Caco-2 (cell line): ENCODE data around the gene PLPP4. TPM values are rescaled to one million over a fixed set of nuclear protein-coding genes. Genes with fewer than 3 reads are reported as not detected.

Experiments
- Bru-seq: library from RNA; stranded (reverse); fragments of 400-500 nt; gene quantifications from one replicate; lab custom pipeline; 2021; lab: Mats Ljungman, UMichigan
- BruChase-seq, 2 experiments: library from RNA; stranded (reverse); fragments of 400-500 nt; gene quantifications; one replicate each; lab custom pipeline; 2021; lab: Mats Ljungman, UMichigan
- BruUV-seq: library from RNA; stranded (reverse); fragments of 400-500 nt; replicated peaks from 2 replicates; lab custom pipeline; 2021; lab: Mats Ljungman, UMichigan
- CTCF ChIA-PET: fragments of 300-600 bp; sonication (Branson Sonifier 250); formaldehyde crosslinking; loops from one replicate; lab custom pipeline; 2022; ENCODE audit warnings: antibody characterized with exemption; lab: Charles Lee
- POLR2A ChIA-PET: fragments of 300-600 bp; sonication (Branson Sonifier 250); formaldehyde crosslinking; loops from one replicate; lab custom pipeline; 2022; ENCODE audit warnings: antibody characterized with exemption; lab: Charles Lee
- DNase-seq, 2 experiments: peaks; one replicate each; pipeline versions ENCODE4 v3.0.0 to v3.0.0-alpha.2; 2020 to 2022
- H3K27me3 ChIP-seq: replicated peaks from 2 replicates; pipeline ENCODE4 v1.6.0; 2011; ENCODE audit warnings: low read length; ENCODE audit not compliant: control insufficient read depth, insufficient read depth
- H3K36me3 ChIP-seq: 2 replicates; pipeline ENCODE4 v1.5.1; 2011; ENCODE audit warnings: low read length; ENCODE audit not compliant: control insufficient read depth, insufficient read depth
- H3K4me1 ChIP-seq: fragments of 250-450 bp; sonication (Bioruptor Pico); 2 replicates; pipeline ENCODE4 v1.5.1; 2020; ENCODE audit warnings: mild to moderate bottlenecking
- H3K4me3 ChIP-seq: 2 replicates; pipeline ENCODE4 v1.5.1; 2011; ENCODE audit warnings: low read depth, mild to moderate bottlenecking, control low read depth, low read length
- H3K9me3 ChIP-seq: fragments of 250-450 bp; sonication (Bioruptor Pico); 2 replicates; pipeline ENCODE4 v1.5.1; 2020; ENCODE audit warnings: mild to moderate bottlenecking, moderate library complexity
- H3K27ac Mint-ChIP-seq: one replicate; pipeline ENCODE4 v1.8.0; 2022; ENCODE audit warnings: mixed read lengths; ENCODE audit not compliant: unreplicated experiment
- H3K27me3 Mint-ChIP-seq: one replicate; pipeline ENCODE4 v1.8.0; 2022; ENCODE audit warnings: mixed read lengths; ENCODE audit not compliant: insufficient read depth, unreplicated experiment
- H3K36me3 Mint-ChIP-seq: one replicate; pipeline ENCODE4 v1.8.0; 2022; ENCODE audit warnings: mild to moderate bottlenecking, mixed read lengths; ENCODE audit not compliant: insufficient read depth, unreplicated experiment
- H3K4me1 Mint-ChIP-seq: one replicate; pipeline ENCODE4 v1.8.0; 2022; ENCODE audit warnings: low read depth, mixed read lengths; ENCODE audit not compliant: unreplicated experiment
- H3K4me3 Mint-ChIP-seq: one replicate; pipeline ENCODE4 v1.8.0; 2022; ENCODE audit warnings: mild to moderate bottlenecking, moderate library complexity, mixed read lengths; ENCODE audit not compliant: unreplicated experiment
- H3K9me3 Mint-ChIP-seq: one replicate; pipeline ENCODE4 v1.8.0; 2022; ENCODE audit warnings: mixed read lengths; ENCODE audit not compliant: unreplicated experiment
- intact Hi-C: fragments of 100-400 bp; cut with micrococcal nuclease; formaldehyde crosslinking; loops from one replicate; pipeline ENCODE4 v1.10.0; 2022; ENCODE audit not compliant: unreplicated experiment
- long read RNA-seq: library from polyadenylated mRNA; stranded (forward); transcript quantifications from one replicate; pipeline ENCODE4 v2.0.0, GENCODE V29; 2022
- total RNA-seq: library from RNA; stranded (reverse); gene quantifications from 2 replicates; pipeline ENCODE4 v1.2.3, GENCODE V29; 2022
- TF ChIP-seq, protein P1 (sequence below), 2 experiments: fragments of 200-600 bp in 1 of 2; IDR thresholded peaks; 1 replicate in 1 of 2; 2 replicates in 1 of 2; pipeline versions ENCODE4 v1.5.1 to v1.8.0; 2011 to 2022; ENCODE audit warnings: antibody characterized with exemption in 1 of 2, control low read depth in 1 of 2, inconsistent platforms in 1 of 2, low read depth in 1 of 2, low read length in 1 of 2, mild to moderate bottlenecking in 1 of 2, moderate library complexity in 1 of 2; ENCODE audit not compliant: insufficient read depth in 1 of 2, severe bottlenecking in 1 of 2, unreplicated experiment in 1 of 2

Gene PLPP4
- 0.56 and 0.61 TPM in 2 replicates for total RNA-seq
- Bru-seq, nascent RNA: percentile 23 among the genes with signal in this experiment
- percentile 17 among the genes with signal in this experiment for BruChase-seq, experiment 1, labeled RNA remaining after a 2-hour chase
- BruChase-seq, experiment 2, labeled RNA remaining after a 6-hour chase: percentile 14 among the genes with signal in this experiment
- long read RNA-seq, partial matches to known transcripts: 0 of 1 reads
- long read RNA-seq, other reads (novel, unspliced or antisense): 0 of 1 reads

DNA sequence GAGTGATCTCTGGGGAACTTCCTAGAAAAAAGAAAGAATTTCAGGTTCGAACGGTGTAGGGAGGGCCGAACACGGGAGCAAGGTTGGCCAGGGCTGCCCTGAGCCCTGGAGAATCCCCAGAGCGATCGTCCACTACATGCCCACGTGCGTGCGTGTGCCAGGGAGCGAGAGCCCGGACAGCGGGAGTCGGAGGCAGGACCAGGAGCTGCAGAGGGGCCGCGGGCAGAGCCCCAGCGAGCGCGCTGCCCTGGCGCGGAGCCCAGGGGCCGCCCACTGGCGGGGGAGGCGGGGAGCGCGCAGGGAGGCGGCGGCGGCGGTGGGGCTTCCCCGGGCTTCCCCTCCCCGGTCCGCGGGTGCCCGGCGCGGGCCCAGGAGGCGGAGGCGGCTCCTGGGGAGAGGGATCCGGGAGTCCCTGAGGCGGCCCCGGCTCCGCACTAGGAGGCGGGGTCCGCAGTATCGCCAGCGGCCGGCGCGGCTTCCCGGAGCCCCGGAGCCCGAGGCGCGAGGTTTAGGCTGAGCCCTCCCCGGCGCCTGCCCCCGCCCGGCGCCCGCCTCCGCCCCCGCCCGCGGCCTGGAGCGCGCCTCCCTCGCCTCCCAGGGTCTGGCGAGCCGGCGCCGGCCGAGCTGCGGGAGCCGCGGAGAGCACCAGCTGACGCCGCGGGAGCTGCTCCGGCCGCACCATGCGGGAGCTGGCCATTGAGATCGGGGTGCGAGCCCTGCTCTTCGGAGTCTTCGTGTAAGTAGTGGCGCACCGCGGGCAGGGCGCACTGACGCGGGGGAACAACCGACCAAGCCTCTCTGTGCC is at the start of gene PLPP4:
PLPP4 (plus strand) TSS at position 602 of the 805 bp plus-strand sequence; CDS start at position 681, 79 bp downstream.
- intact Hi-C loops: no loop called here
- H3K27me3 Mint-ChIP-seq: peaks cover 19% of the 10 kb centered on the region

DNA sequence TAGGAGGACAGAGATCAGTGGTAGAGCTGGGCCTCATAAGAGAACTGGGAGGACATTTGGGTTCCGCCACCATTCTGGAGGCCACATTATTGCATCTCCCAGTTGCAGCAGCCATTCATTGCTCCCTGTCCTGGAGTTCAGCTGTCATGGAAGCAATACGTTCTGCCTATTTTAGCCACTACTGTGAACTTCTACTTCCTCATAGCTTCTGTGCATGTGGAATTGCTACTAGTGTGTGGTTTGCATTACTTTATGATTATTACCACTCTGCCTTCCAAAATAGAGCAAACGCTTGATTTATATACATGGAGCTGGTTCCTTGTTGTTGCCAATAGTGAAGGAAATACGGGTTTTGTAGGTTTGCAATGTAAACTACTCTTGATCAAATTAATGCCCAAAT is 47.2 kb upstream of the PLPP4 start:
- TF ChIP-seq, protein P1, sequence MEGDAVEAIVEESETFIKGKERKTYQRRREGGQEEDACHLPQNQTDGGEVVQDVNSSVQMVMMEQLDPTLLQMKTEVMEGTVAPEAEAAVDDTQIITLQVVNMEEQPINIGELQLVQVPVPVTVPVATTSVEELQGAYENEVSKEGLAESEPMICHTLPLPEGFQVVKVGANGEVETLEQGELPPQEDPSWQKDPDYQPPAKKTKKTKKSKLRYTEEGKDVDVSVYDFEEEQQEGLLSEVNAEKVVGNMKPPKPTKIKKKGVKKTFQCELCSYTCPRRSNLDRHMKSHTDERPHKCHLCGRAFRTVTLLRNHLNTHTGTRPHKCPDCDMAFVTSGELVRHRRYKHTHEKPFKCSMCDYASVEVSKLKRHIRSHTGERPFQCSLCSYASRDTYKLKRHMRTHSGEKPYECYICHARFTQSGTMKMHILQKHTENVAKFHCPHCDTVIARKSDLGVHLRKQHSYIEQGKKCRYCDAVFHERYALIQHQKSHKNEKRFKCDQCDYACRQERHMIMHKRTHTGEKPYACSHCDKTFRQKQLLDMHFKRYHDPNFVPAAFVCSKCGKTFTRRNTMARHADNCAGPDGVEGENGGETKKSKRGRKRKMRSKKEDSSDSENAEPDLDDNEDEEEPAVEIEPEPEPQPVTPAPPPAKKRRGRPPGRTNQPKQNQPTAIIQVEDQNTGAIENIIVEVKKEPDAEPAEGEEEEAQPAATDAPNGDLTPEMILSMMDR (IDR thresholded peaks at IDR 0.05; ENCODE audit: insufficient read depth in 1 of 2, low read depth in 1 of 2, low read length in 1 of 2, severe bottlenecking in 1 of 2, unreplicated experiment in 1 of 2): no peak
- H3K36me3 Mint-ChIP-seq: no peaks in the 10 kb centered on the region
- Histone ChIP-seq H3K4me3 (no peak overlapping the region), H3K4me1 (no peaks in the 10 kb centered on the region), H3K27me3 (peaks cover 2% of the 10 kb centered on the region), H3K36me3 (no peaks in the 10 kb centered on the region), H3K9me3 (no peaks in the 10 kb centered on the region)
- POLR2A ChIA-PET: no interaction called here
- no peaks in the 10 kb centered on the region for H3K9me3 Mint-ChIP-seq
- DNase-seq: no peak
- H3K4me3 Mint-ChIP-seq: no peak overlapping the region
- CTCF ChIA-PET: no interaction called here
- H3K27ac Mint-ChIP-seq: no peak overlapping the region
- intact Hi-C loops: no loop called here
- no peaks in the 10 kb centered on the region for H3K4me1 Mint-ChIP-seq
- H3K27me3 Mint-ChIP-seq: peaks cover 9% of the 10 kb centered on the region
- no TSS peak for BruUV-seq

More for the DNA sequence above, at the start of gene PLPP4:
- no peaks in the 10 kb centered on the region for H3K9me3 Mint-ChIP-seq
- TF ChIP-seq, protein P1 (IDR thresholded peaks at IDR 0.05; ENCODE audit: insufficient read depth in 1 of 2, low read depth in 1 of 2, low read length in 1 of 2, severe bottlenecking in 1 of 2, unreplicated experiment in 1 of 2): no peak
- H3K4me3 Mint-ChIP-seq: peak within 1 kb of the TSS; percentile 72
- POLR2A ChIA-PET: no interaction called here
- no peaks in the 10 kb centered on the region for H3K9me3 ChIP-seq
- no peaks in the 10 kb centered on the region for H3K36me3 Mint-ChIP-seq
- no TSS peak for BruUV-seq
- no peaks in the 10 kb centered on the region; the same call in 1 of the 2 replicates for H3K27me3 ChIP-seq
- no peak within 1 kb of the TSS for H3K27ac Mint-ChIP-seq
- CTCF ChIA-PET: no interaction called here
- H3K4me1 ChIP-seq: no peaks in the 10 kb centered on the region
- H3K4me1 Mint-ChIP-seq: no peaks in the 10 kb centered on the region
- H3K4me3 ChIP-seq: peak within 1 kb of the TSS; percentile 27
- DNase-seq: peak in 1 of 2 experiments; percentile 33
- no peaks in the 10 kb centered on the region for H3K36me3 ChIP-seq

DNA sequence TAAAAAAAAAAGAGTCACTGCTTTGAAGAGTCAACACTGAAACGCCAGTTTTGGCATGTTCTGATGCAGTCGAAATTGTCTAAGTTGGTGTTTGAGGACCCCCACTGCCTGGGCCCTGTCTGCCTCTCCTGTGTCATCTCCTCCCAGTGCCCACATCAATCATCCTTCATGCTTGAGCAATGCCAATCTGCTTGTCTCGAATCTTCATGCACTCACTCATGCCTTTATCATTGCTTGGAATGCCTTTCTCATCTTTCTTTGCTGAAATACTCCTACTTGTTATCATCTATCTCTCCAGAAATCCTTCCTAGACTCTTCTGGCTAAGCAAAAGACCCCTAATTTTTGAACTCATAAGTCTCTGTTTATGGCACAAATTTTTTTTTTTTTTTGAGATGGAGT is 42.1 kb upstream of the PLPP4 start:
- Mint-ChIP-seq H3K9me3 (no peaks in the 10 kb centered on the region), H3K27ac (no peak overlapping the region), H3K4me3 (no peak overlapping the region), H3K27me3 (peaks cover 21% of the 10 kb centered on the region), H3K4me1 (no peaks in the 10 kb centered on the region), H3K36me3 (no peaks in the 10 kb centered on the region)
- BruUV-seq: no TSS peak
- CTCF ChIA-PET: no interaction called here
- POLR2A ChIA-PET: no interaction called here
- H3K4me3 ChIP-seq: no peak overlapping the region
- no peaks in the 10 kb centered on the region for H3K36me3 ChIP-seq
- intact Hi-C loops: no loop called here
- peaks cover 2% of the 10 kb centered on the region for H3K27me3 ChIP-seq
- TF ChIP-seq, protein P1 (IDR thresholded peaks at IDR 0.05; ENCODE audit: insufficient read depth in 1 of 2, low read depth in 1 of 2, low read length in 1 of 2, severe bottlenecking in 1 of 2, unreplicated experiment in 1 of 2): no peak
- H3K4me1 ChIP-seq: no peaks in the 10 kb centered on the region
- H3K9me3 ChIP-seq: no peaks in the 10 kb centered on the region
- no peak for DNase-seq
